Measurements from ENCODE around the gene HMOX2.

Gene HMOX2

GRCh38 chr16:4465977-4466779 is 10.0 kb upstream of the HMOX2 start:
- DNase-seq: no peak

- no peak for DNase-seq
These were observed 8.3 kb upstream of the HMOX2 start for GRCh38 chr16:4467916-4468315.

GRCh38 chr16:4468972-4469371 is 7.2 kb upstream of the HMOX2 start:
- no peak for DNase-seq

- DNase-seq: no peak
These were observed 4.3 kb upstream of the HMOX2 start for GRCh38 chr16:4471869-4472268.

- no peak for DNase-seq
These were observed 3.3 kb upstream of the HMOX2 start for GRCh38 chr16:4472880-4473279.

- peak; percentile 81 for DNase-seq
These were observed 1.8 kb upstream of the HMOX2 start, which contains the start of gene NMRAL1 for GRCh38 chr16:4474192-4474961. TSS of gene NMRAL1 (minus strand) at chr16:4474625. CDS start at chr16:4474132, 493 bp downstream.

GRCh38 chr16:4477966-4478365 is 1.8 kb downstream of the HMOX2 start:
- no peak for DNase-seq

- no peak for DNase-seq
These were observed 5.3 kb downstream of the HMOX2 start for GRCh38 chr16:4481526-4481925.

GRCh38 chr16:4481963-4482362 is 5.8 kb downstream of the HMOX2 start:
- no peak for DNase-seq

GRCh38 chr16:4486126-4486893 is 10.1 kb downstream of the HMOX2 start:
- DNase-seq: no peak

GRCh38 chr16:4487955-4488498 is 11.8 kb downstream of the HMOX2 start:
- DNase-seq: peak; percentile 22

GRCh38 chr16:4488499-4488967 is 12.3 kb downstream of the HMOX2 start:
- no peak for DNase-seq

GRCh38 chr16:4489030-4489429 is 12.8 kb downstream of the HMOX2 start:
- DNase-seq: no peak

- no peak for DNase-seq
These were observed 15.7 kb downstream of the HMOX2 start for GRCh38 chr16:4491898-4492297.

- DNase-seq: no peak
These were observed 18.7 kb downstream of the HMOX2 start for GRCh38 chr16:4494746-4495490.

GRCh38 chr16:4495766-4496165 is 19.6 kb downstream of the HMOX2 start:
- DNase-seq: no peak

- no peak for DNase-seq
These were observed 20.1 kb downstream of the HMOX2 start for GRCh38 chr16:4496305-4496704.

- no peak for DNase-seq
These were observed 22.5 kb downstream of the HMOX2 start for GRCh38 chr16:4498546-4499195.

GRCh38 chr16:4499196-4499555 is 23.0 kb downstream of the HMOX2 start:
- DNase-seq: no peak

GRCh38 chr16:4500272-4500671 is 24.1 kb downstream of the HMOX2 start:
- DNase-seq: no peak

- DNase-seq: no peak
These were observed 24.9 kb downstream of the HMOX2 start for GRCh38 chr16:4501071-4501478.

All from NCI-H774 (cell line).